ENCODE measurements around the gene FSTL5. TPM values are rescaled to one million over a fixed set of nuclear protein-coding genes. Genes with fewer than 3 reads are reported as not detected.

Gene FSTL5
- total RNA-seq, 1 experiment from 2014 or later: not detected

- Histone ChIP-seq H4K8ac (replicated peaks; ENCODE audit: insufficient read length, low read depth, low read length) (no peak overlapping the region), H3K18ac (ENCODE audit: insufficient read length, low read depth, low read length) (no peak overlapping the region), H4K5ac (ENCODE audit: insufficient read length, low read depth, low read length) (no peak overlapping the region), H2BK12ac (ENCODE audit: insufficient read length, low read depth, low read length) (no peak overlapping the region), H3K27me3 (ENCODE audit: insufficient read depth, low read length) (no peaks in the 10 kb centered on the region), H3K14ac (ENCODE audit: insufficient read depth, low read length) (no peak overlapping the region), H3K56ac (ENCODE audit: insufficient read length, low read depth, low read length) (no peak overlapping the region), H2BK15ac (ENCODE audit: low read depth, low read length) (no peak overlapping the region), H2BK120ac (ENCODE audit: low read depth, low read length, poor library complexity, severe bottlenecking) (no peak overlapping the region), H4K20me1 (ENCODE audit: control insufficient read depth, insufficient read depth, insufficient read length) (no peaks in the 10 kb centered on the region), H4K91ac (ENCODE audit: insufficient read length, low read depth, low read length) (no peak overlapping the region), H2BK20ac (ENCODE audit: low read depth, low read length, poor library complexity, severe bottlenecking) (no peak overlapping the region), H3K79me2 (ENCODE audit: insufficient read depth, low read length) (no peaks in the 10 kb centered on the region), H2AK5ac (ENCODE audit: insufficient read length, low read length) (no peak overlapping the region), H3K9ac (ENCODE audit: extremely low read depth, insufficient read length, low read length) (no peak overlapping the region), H2AFZ (ENCODE audit: low read length) (no peak overlapping the region), H3K9me3 (ENCODE audit: control insufficient read depth, low read depth, low read length) (no peaks in the 10 kb centered on the region), H3K23ac (ENCODE audit: insufficient read length, low read depth, low read length) (no peak overlapping the region), H3K79me1 (ENCODE audit: insufficient read depth, low read depth, low read length, poor library complexity, severe bottlenecking) (no peaks in the 10 kb centered on the region), H3K27ac (ENCODE audit: insufficient read length, low read depth, low read length) (no peak overlapping the region), H3K4ac (ENCODE audit: low read depth, low read length) (no peak overlapping the region), H3K4me1 (ENCODE audit: insufficient read depth, low read length) (no peaks in the 10 kb centered on the region), H3K23me2 (ENCODE audit: insufficient read length, low read depth, low read length, poor library complexity, severe bottlenecking) (no peaks in the 10 kb centered on the region), H3K4me2 (ENCODE audit: insufficient read depth, insufficient read length, low read length) (no peak overlapping the region), H3T11ph (ENCODE audit: low read length) (no peak overlapping the region), H2BK5ac (ENCODE audit: insufficient read length, low read length) (no peak overlapping the region)
- H3K9me3 Mint-ChIP-seq: no peaks in the 10 kb centered on the region
- no peaks in the 10 kb centered on the region for H3K27me3 Mint-ChIP-seq (ENCODE audit: low read depth)
- no CpG with 5 or more reads among the region's 4 CpGs for WGBS (ENCODE audit: extremely low coverage, insufficient read length, low lambda C conversion rate)
- H3K4me1 Mint-ChIP-seq: no peaks in the 10 kb centered on the region
- no peak overlapping the region for H3K4me3 Mint-ChIP-seq
- H3K36me3 Mint-ChIP-seq (ENCODE audit: insufficient read depth in 1 of 3, low read depth in 3 of 3): no peaks in the 10 kb centered on the region
- no peak for DNase-seq
- TF ChIP-seq CTCF (conservative IDR thresholded peaks at IDR 0.05): no peak
- H3K27ac Mint-ChIP-seq: no peak overlapping the region; a peak in 1 of 7 replicates
Observed at GRCh38 chr4:161704040-161704439, 459.8 kb downstream of the FSTL5 start.

Data from H9 (cell line).